Activated T-cell treated with anti-CD3 and anti-CD28 coated beads, Interleukin-2, amount 50 U/mL, for 1 hour (primary cell): Measurements from ENCODE around the gene PPDPF.

Experiments
- DNase-seq: peaks from one replicate; pipeline ENCODE4 v3.0.0-alpha.2; 2020

Gene PPDPF

DNA sequence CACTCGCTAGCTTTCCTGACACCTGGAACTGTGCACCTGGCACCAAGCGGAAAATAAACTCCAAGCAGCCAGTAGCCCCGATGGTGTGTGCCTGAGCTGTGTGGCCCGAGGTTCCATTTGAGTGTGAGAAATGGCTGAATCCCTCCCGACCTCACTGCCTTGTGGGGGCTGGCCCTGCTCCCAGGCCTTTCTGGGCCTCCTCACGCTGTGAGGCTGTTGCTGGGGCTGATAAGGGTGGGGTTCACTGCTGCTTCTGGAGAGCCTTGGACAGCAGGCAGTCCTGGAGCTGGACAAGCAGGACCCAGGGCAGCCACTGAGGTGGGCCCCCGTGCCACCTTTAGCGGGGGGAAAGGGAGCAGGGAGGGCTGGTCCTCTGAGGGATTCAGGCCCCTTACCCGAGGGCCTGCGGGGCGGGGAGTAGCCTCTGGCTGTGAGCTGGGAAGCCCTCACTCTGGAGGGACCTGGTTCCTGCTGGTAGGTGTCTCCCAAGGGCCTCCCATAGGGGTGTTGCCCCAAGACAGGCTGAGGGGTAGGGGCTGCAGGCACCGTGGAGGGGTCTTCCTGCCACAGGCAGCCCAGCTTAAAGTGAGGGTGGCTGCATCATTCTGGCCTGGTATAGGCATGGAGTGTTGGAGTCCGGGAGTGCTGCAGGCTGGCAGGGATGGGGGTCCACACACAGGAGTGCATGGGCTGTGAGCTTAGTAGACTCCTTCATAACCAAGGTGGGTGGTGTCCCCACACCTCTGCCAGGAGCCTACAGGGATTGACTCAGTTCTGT, 1.7 kb downstream of the PPDPF start:
- no peak for DNase-seq

DNA sequence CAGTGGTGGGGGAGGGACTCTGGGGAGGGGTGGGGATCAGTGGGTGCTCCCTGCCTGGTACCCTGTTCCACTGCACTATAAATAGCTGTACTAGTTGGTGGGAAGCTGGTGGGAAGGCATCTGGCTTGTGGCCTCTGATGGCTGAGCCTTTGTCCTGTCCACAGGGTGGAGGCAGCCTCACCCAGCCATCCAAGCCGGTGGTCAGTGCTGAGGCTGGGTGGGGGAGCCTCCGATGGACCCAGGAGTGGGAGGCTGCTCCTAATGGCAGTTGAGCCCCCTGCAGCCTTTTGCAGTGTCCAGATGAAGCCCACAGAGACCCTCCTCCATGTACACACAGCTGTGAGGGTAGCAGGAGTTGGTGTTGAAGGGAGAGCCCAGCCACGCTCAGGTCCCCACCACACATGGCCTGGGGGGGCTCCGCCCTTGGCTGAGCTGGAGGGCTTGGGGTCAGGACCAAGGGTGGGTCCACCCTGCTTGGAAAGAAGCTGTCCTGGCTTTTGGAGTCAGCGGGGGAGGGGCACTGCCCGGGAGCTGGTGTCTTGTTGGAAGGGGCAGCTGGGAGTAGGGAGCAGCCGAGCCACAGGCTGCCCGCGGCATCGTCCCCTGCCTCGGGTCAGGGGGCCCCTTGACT, 2.5 kb downstream of the PPDPF start:
- no peak for DNase-seq

GRCh38 chr20:63525185-63525584, 4.6 kb downstream of the PPDPF start:
- no peak for DNase-seq

DNA sequence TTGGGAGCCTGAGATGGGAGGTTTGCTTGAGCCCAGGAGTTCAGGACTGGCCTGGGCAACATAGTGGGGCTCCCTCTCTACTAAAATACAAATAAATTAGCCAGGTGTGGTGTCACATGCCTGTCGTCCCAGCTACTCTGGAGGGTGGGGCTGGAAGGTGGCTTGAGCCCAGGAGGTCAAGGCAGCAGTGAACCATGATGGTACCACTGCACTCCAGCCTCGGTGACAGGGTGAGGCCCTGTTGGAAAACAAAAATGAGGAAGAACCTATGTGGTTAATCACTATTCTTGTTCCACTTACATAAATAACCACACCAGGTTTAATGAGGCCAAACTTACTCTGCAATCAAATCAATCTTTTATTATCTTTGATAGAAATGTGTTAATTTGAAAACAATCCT, 5.4 kb downstream of the PPDPF start:
- DNase-seq = no peak

GRCh38 chr20:63527184-63527583, 6.6 kb downstream of the PPDPF start:
- DNase-seq = no peak

DNA sequence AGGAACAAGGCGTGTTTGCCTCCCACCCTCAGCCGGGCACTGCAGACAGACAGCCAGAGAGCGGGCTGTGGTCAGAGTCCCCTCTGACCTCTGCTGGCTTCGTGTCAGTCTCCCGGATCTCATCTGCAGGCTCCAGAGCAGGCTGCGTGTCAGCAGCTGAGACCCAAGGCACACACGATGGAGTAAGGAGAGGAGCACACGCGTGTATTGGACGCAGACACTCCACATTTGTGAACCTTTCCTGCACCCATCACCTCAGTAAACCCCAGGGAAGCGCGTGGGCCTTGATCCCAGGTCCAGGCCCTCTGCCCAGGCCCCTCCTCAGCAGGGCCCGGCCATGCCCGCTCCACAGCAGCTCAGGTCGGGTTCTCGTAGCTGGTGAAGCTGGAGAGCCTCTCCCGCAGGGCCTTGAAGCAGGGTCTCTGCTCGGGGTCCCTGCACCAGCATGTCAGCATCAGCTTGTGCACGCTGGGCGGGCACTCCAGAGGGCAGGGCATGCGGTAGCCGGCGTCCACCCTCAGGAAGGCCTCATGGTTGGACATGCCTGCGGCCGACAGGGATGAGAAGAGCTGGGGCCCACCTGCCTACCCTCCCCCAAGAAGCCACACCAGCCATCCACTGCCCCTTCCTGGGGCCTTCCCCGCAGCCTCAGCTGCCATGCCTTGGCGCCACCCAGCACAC, 8.8 kb downstream of the PPDPF start:
- DNase-seq = no peak

DNA sequence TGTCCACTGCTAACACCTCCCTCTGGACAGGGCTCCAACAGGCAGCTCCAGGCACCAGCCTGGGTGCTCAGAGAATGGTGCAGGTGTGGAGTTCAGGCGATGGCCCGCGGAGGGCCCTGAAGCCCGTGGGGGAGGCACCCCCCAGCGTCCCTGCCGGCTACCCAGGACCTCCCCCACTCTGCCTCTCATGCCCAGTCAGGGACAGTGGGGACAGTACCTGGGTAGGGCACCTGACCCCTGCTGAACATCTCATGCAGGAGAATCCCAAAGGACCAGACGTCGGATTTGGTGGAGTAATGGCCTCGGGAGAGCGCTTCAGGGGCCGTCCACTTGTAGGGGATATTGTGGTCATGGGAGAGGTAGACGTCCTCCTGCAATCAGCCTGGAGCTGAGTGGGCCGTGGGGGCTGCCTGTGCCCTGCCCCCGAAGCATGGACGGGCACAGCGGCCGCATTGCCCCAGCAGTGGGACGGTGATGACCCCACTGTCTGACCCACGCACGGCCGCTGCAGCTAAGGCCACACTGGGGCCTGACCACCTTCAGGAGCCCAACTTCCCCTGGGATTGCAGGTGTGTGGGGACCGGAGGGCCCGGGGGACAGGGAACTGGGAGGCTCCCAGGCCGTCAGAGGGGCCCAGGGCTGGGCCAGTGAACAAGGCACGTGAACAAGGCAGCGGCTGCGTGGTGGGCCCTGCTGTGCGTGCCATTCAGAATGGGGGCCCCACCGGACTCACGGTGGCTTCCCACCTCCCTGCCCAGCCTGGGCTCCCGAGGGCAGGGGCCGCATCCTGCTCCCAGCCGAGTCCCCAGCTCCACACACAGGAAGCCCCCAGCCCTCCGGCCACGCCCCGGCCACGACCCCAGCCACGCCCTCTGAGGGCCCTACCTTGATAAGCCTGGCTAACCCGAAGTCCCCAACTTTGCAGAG, 9.6 kb downstream of the PPDPF start:
- DNase-seq = no peak

GRCh38 chr20:63530788-63531160, 10.2 kb downstream of the PPDPF start:
- no peak for DNase-seq

DNA sequence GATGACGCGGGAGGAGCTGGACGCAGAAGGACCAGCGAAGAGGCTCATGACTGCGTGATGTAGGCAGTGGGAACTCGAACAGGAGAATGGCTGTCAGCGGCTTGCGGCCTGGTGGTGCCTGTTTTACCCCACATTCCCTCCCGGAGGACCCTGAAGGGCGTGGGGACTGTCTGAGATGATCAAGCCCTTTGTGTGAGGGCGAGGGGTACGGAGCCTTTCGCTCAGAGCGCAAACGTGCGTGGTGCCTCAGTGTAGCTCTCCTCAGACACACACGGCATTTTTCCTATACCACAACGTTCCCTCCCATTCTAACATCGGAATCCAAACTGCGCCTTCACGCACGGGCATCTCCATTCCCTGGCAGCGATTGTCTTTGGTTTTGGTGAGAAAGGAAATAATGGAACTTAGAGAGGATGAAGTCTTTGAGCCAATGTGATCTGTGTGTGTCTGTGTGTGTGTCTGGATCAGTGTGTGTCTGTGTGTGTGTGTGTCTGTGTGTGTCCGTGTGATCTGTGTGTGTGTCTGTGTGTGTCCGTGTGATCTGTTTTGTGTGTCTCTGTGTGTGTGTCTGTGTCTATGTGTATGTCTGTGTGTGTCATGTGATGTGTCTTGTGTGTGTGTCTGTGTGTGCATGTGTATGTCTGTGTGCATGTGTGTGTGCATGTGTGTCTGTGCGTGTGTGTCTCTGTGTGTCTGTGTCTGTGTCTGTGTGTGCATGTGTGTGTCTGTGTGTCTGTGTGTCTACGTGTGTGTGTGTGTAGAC, 11.3 kb downstream of the PPDPF start:
- DNase-seq = no peak

DNA sequence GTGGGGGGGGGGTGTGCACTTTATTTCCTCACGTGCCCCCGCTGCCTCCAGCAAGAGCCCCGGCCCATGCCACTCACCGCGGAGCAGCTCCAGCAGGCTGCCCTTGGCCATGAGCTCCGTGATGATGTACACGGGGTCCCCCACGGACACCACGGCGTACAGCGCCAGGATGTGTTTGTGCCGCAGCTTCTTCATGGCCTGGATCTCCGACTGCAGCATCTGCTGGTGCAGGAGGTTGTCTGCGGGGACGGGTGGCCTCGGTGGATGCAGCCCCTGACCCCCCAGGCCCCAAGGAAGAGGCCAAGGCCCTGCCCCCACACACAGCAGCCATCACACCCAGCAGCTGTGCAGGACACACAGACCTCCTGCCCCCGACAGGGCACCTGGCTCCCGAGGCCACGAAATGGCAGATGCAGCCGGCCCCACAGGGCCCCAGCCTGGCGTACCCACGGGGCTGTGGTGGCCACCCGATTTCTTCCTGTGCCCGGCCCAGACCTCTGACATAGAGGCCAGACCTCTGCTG, 11.9 kb downstream of the PPDPF start:
- no peak for DNase-seq

DNA sequence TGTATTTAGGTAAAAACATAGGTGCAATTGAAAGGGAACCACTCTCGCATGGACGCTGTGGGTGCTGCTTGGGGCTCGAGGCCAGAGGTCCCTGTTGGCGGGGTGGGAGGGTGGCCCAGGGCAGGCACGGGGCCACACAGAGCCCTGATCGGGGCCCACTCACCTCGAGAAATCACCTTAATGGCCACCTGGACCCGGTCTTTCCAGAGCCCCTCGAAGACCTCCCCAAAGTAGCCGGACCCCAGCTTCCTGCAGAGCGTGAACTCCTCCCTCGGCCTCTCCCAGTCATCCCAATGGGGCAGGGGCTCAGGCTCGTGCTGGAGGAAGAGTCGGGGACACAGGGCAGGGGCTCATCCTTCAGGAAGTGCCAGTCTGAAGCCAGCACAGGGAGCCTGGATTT, 12.8 kb downstream of the PPDPF start:
- DNase-seq = peak; percentile 12

GRCh38 chr20:63533871-63534393, 13.4 kb downstream of the PPDPF start:
- peak; percentile 16 for DNase-seq

GRCh38 chr20:63534427-63534830, 13.9 kb downstream of the PPDPF start:
- peak; percentile 12 for DNase-seq

- peak; percentile 16 for DNase-seq
These were observed 14.5 kb downstream of the PPDPF start for GRCh38 chr20:63534831-63535651.

DNA sequence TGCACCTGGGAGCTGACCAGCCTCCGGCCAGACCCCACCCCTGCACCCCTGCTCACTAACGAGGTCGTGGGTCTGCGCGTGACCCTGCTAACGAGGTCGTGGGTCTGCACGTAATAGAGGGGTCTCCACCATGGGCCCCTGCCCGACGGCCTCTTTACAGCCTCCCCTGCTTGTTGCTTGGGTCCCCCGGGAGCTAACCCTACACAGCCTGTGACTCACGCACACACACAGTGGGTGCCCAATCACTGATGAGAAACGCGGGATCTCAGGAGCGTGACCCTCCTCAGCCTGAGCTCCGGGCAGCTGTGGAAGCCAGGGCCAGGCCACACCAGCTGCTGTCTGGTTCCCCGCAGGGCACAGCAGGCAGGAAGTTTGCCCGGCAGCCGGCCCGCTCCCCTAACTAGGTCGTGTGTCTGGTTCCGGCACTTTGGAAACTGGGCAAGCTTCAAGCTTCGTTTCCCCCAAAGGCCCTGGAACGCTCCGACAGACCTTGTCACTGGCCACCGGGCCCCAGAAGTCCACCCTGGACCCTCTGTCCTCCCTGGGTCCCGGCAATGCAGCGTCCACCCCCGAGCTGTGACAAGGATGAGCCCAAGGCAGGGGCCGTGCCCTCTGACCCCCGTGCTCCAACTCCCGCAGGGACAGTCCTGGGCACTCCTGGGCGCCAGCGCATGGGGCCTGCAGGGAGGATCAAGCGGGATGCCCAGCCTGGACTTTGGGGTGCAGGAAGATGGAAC, 15.8 kb downstream of the PPDPF start:
- no peak for DNase-seq

DNA sequence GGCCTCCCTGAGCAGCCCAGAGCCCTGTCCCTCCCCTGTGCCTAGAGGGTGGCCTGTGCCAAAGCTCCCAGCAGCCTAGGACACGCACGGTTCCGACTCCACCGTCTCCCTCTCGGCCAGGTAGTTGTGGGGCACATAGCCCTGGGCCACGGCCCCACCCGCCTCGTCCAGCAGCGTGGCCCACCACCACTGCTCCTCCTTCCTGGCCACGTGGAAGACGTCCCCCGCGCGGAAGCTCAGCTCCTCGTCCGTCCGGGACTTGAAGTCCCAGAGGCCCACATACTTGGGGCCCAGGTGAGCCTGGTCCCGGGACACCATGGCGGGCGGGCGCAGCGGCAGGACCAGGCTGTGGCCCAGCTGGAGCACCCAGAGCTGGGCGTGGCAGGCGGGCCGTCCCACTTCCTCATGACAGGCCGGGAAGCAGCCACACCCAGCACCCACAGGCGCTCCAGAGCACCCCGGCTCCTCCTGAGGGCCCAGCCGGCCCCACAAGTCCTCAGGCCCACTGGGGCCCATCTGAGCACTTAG, 16.5 kb downstream of the PPDPF start, which contains the start of gene PTK6:
Gene PTK6 (minus strand): TSS at position 380 of the 528 bp plus-strand sequence. CDS start 62 bp downstream, at position 318.
- DNase-seq = no peak

- peak; percentile 93 for DNase-seq
These were observed 17.1 kb downstream of the PPDPF start for GRCh38 chr20:63537525-63538203.

DNA sequence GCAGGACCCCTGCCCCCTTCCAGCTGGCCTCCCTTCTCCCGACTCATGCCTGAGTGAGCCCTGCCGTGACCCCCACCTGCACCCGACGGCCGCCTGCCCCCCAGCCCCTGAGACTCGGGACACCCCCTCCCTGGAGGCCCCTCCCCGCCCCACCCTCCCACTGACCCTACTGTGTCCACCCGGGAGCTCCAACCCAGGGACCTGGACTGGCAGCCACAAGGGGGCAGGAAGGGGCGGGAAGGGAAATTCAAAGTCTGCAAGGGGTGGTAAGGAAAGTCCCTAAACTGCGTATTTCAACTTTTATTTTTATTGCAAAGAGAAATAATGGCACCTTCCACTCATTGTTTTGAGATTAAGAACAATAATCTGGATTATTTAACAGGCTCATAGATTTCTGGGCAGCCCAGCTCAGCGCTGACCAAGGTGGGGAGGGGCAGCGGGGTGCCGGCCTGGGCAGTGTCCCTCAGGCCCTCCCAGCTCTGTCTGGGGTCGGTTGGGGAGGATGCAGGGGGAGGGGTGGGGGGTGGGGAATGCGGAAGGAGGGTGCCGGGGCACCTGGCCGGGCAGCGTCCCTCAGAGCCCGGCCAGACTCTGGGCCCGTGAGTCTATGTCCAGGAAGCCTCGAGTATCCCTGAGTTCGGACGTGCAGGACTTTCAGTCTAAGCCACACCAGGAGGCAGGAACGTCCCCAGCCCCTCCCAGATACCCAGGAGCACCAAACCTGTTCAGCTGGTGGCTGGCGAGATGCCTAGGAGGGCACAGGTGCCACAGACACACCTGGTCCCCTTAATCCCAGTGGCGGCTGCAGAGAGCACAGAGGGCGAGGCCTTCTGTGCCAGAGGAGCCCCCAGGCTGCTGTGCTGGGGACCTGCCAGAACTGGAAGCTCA, 17.9 kb downstream of the PPDPF start:
- no peak for DNase-seq
